GM10266 (cell line): Measurements from ENCODE around the gene HELZ.

Experiments
- DNase-seq: peaks from one replicate; pipeline ENCODE4 v3.0.0; 2012; ENCODE audit errors: extremely low spot score
- TF ChIP-seq, protein P1 (sequence below): IDR thresholded peaks from 2 replicates; pipeline ENCODE4 v1.5.1; 2012; ENCODE audit warnings: mild to moderate bottlenecking, low read depth; ENCODE audit not compliant: control insufficient read depth, insufficient read depth; ENCODE audit errors: missing control alignments

The HELZ gene

DNA sequence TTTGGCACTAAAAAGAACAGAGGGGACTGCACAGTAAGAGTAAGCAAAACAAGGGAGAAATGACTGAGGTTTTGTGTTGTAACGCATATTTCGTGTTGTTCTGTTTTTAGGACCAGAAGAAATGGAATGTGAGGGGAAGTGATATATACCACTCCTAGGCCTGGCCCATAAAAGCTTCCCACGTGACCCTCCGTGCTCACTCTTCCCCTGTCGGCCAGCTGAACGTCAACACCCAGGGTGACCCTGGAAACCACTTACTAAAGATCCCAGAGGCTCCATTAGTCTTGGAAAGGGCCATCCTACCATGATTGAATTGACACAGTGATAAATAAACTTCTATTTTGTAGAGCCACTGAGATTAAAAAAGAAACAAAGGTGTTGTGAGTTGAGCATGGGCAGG, 79.8 kb downstream of the HELZ start:
- TF ChIP-seq, protein P1, sequence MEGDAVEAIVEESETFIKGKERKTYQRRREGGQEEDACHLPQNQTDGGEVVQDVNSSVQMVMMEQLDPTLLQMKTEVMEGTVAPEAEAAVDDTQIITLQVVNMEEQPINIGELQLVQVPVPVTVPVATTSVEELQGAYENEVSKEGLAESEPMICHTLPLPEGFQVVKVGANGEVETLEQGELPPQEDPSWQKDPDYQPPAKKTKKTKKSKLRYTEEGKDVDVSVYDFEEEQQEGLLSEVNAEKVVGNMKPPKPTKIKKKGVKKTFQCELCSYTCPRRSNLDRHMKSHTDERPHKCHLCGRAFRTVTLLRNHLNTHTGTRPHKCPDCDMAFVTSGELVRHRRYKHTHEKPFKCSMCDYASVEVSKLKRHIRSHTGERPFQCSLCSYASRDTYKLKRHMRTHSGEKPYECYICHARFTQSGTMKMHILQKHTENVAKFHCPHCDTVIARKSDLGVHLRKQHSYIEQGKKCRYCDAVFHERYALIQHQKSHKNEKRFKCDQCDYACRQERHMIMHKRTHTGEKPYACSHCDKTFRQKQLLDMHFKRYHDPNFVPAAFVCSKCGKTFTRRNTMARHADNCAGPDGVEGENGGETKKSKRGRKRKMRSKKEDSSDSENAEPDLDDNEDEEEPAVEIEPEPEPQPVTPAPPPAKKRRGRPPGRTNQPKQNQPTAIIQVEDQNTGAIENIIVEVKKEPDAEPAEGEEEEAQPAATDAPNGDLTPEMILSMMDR = no peak
- DNase-seq = no peak

DNA sequence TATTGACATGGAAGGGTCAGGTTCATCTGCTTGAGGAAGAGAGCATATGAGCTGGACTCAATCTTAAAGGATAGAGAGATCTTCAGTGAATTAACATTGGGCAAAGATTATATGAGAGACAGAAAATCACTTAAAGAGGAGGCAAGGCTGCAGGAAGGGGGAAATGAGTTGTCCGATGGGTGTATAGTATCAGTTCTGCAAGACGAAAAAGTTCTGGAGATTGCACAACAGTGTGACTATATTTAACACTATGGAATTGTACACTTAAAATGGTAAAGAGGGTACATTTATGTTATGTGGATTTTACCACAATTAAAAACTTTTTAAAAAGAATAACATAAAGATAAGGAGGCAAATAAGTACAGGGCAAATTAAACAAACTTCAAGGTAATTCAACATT, 80.7 kb downstream of the HELZ start:
- no peak for DNase-seq
- TF ChIP-seq, protein P1 = no peak

DNA sequence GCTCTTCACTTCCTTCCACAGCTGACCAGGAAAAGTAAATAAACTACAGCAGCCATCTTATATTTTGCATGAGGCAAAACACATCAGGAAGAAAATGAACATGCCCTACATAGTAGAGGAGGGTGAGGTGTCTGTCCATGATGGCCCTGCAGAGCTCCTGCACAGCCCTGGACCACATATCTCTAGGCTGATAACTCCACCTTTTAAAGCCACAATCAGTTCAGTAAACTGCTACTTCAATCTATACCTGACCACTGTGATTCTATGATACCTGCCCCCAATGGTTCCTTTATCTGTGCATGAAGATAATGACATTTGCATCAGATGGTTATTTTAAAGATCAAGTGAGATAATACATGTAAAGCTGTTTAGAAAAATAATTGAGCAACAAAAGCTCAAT, 82.2 kb downstream of the HELZ start:
- TF ChIP-seq, protein P1 = no peak
- no peak for DNase-seq

DNA sequence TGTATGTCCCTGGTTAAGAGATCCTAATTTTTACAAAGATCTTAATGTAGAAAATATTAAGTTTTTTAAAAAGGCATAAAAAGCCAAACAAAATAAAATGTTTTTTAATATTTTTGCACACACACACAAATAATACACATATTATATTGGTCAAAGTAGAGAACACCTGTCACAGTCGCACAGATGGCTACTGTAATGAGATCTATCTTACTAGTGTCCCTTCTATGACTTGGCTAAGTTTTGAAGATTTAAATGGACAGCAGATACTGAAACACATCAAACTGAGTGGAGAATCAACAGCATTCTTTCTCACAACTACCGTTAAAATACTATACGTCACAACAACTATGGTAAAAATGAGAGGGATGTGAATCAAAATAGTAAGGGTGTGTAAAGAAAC, 83.4 kb downstream of the HELZ start:
- TF ChIP-seq, protein P1 = no peak
- no peak for DNase-seq

DNA sequence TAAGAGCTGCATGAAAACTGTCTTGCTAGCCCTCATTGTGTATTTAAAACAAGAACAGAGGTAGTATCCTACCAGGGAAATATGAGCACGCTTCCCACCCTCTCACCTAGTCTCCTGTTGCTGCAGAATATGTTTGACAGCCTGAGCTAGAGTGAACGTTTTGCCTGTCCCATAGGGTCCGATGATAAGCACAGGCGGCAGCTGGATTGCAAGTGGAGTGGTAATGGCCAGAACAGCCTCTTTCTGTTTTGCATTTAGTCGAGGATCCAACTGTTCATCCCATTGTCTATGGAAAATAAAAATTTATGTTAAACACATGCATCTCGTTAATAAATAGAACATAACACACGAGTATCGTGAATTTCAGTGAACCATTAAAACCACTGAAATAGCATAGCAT, 84.2 kb downstream of the HELZ start:
- TF ChIP-seq, protein P1 = no peak
- DNase-seq = no peak

DNA sequence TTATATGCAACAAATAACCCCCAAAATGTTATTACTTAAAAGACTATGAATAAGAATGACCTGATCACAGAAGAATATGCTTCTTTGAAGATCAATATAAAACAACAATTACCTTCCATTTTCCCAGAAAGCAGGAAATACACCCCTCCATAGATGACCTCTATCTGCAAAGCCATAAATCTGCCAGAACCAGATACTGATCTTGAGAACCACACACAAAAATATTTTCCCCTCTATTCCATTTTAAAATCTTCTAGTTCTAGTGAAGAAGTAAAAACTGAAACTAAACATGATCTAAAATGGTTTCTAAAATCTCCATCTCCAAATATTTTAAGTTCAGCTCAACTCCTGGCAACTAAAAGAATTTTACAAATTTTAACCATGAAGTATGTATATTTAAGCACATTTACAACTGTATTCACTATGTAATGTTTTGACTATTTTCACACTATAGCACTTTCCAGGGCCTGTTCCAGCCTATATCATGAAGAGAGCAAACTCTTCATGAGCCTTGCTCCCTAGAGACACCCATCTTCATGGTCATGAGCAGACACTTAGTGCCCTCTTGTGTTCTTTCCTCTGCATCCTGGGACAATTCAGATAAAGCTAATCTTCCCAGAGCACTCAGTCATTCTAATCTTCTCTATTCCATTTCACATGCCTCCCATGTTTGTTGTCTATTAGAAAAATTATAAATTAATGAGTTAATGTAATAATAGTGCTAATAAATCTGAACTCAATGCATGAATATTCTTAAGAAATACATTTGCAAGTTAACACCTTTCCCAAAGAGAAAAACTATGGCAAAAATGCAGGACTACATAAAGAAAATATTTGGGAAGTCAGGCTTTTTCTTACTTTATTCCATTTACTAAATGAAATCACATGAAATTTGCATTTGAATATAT, 87.0 kb downstream of the HELZ start:
- TF ChIP-seq, protein P1 = no peak
- DNase-seq = peak; percentile 21
